NCI-H1105 (cell line): ENCODE data around the gene ACP1.

Experiments used
- DNase-seq: peaks from one replicate; lab custom pipeline; 2025; lab: John Stamatoyannopoulos, UW

The ACP1 gene

GRCh38 chr2:255195-255594 is 9.6 kb upstream of the ACP1 start:
- no peak for DNase-seq

DNA sequence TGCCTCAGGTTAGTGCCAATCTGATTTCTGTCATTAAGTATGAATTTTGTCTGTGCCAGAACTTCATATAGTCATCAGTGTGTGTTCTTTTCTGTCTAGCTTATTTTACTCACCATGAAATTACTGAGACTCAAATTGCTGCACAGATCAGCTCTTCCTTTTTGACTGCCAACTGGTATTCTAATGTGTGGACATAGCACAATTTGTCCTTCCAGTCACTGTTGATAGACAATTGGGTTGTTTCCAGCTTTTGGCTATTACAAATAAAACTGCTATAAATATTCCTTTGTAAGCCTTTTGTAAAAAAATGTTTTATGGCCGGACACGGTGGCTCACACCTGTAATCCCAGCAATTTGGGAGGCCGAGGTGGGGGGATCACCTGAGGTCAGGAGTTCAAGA is 8.7 kb upstream of the ACP1 start:
- DNase-seq, result no peak

- no peak for DNase-seq
Observed at GRCh38 chr2:257429-257828, 7.3 kb upstream of the ACP1 start.

- DNase-seq, result no peak
Observed at GRCh38 chr2:257842-258241, 6.9 kb upstream of the ACP1 start.

- no peak for DNase-seq
Observed at GRCh38 chr2:258933-259332, 5.8 kb upstream of the ACP1 start.

DNA sequence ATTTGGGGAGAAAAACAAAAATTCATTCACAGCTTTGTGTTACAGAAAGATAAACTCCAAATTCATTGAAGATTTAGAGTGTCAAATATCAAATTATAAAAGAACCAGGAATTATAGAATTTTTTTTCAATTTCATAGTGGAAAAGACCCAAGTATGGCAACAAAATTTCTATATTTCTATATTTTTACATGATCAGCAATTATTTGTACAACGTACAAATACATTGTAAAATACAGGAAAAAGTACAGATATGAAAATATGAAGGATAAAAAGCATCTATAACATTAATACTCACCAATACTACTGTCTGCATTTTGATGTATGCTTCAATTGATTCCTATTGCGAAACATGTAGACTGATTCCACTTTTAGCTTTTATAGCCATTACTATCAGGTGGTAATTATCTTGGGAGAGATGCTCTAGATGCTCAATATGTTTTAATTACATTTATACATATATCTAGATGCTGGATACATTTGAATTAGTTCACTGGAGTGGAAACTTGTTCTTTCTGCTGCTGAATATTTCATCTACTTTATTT is 4.9 kb upstream of the ACP1 start:
- DNase-seq, result no peak

- no peak for DNase-seq
Observed at GRCh38 chr2:260507-261161, 4.1 kb upstream of the ACP1 start.

DNA sequence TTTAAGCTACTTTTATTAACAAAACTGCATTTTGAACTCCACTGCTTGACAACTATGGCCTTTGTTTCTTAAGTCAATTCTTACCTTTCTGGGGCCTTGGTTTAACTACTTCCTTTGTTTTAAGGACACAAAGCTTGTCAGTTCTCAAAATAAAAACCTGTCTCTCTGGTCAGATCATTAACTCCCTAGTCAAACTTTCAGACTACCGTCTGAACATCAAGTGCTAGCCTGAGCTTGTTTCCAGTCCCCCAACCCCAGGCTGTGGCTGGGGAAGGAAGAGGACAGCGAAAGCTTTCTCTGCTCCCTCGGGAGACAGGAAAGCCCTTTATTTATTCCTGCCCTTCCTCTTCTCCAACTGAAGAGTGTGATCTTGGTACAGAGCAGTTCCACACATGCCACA is 2.6 kb upstream of the ACP1 start:
- DNase-seq, result no peak

- no peak for DNase-seq
Observed at GRCh38 chr2:263022-263738, 1.6 kb upstream of the ACP1 start.

DNA sequence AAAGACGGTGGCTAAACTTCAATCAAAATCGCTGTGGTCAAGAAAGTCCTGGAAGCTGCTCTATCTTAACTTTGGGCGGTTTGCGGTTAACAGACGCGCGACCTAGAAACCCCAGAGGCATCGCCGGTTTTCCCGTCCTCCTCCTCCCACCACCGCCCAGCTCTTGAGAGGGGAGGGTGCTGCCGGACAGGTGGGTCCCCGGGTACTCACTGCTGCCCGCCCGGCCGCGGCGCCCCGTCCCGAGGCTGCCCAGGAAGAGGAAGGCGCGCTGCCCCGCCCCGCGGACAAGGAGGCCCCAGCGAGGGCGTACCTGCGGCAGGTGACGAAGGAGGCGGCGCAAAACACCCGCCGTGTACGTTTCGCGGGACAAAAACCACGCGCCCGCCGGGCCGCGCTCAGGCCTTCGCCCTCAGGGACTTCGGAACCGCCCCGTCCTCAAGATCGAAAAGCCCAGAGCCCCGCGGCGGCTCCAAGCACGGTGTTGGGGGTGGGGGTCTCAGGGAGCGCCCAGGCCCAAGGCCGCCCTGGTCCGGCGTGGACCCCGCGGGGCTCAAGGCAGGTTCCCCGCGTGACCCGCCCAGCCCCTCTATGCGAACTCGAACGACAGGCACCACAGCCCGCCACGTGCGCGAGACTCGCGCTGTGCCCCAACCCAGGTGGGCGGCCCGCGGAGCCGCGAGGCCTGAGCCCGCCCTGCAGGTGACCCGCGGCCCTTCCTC is 814 bp upstream of the ACP1 start, which contains the start of gene SH3YL1:
SH3YL1 (minus strand) TSS at position 259 of the 719 bp plus-strand sequence; CDS start at position 211, 48 bp downstream.
- no peak for DNase-seq

DNA sequence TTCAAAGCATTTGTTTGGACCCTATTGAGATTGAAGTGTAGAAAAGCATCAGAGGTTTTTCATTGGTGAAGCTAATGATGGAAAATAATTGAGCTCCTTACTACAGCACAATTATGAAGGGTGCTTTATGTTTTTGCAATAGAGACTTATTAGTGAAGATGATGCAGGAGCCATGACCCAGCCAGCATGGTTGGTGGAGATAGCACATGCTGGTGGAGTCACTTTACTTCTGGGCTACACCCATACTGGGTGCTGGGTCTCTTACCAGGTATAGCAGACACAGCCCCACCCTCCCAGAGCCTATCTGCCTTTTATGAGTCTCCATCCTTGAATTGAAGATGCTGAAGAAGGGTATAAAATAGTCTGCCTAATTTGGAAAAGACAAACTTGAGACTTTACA is 3.6 kb downstream of the ACP1 start:
- DNase-seq, result no peak

GRCh38 chr2:269356-270030 is 4.7 kb downstream of the ACP1 start:
- DNase-seq, result no peak

- no peak for DNase-seq
Observed at GRCh38 chr2:270861-271260, 6.1 kb downstream of the ACP1 start.

GRCh38 chr2:271917-272316 is 7.2 kb downstream of the ACP1 start:
- no peak for DNase-seq

DNA sequence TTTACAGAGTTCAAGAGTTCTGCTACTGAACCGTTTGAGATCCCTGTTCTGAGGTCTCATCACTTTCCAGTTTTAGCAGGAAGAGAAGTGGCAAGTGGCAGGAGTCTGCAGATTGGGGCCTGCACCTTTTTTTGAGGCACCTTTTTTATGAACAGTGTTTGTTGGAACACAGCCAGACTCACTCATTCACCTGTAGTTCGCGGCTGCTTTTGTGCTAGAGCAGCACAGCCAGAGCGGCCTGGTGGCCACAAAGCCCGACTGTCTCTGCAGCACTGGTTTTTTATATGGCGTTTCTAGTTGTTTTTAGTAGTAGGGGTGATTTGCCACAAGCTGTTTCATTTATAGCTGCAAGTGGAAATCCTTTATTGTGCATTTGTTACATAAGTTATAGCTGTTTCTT is 8.6 kb downstream of the ACP1 start:
- DNase-seq, result peak; percentile 74

GRCh38 chr2:274503-274902 is 9.8 kb downstream of the ACP1 start:
- no peak for DNase-seq

GRCh38 chr2:275466-275865 is 10.7 kb downstream of the ACP1 start:
- no peak for DNase-seq

GRCh38 chr2:278312-278926 is 13.7 kb downstream of the ACP1 start:
- no peak for DNase-seq

DNA sequence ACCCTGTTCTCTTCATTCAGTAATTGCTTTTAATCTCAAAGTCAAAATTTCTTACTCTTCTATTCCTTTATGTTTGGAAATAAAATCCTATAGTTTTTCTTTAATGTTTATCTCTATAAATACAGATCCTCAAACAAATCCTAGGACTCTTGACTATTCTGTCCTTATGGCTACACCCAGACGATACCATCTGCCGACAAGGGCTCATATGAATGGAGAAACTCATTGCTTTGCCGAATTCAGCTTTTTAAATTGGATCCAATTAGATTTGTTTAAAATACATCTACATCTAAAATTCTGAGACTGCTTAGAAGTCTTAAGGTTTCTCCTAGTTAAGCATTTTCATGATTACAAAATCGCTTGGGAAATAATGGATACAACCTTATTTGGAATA is 14.2 kb downstream of the ACP1 start:
- no peak for DNase-seq

GRCh38 chr2:279366-279765 is 14.6 kb downstream of the ACP1 start:
- DNase-seq, result no peak

GRCh38 chr2:279956-280649 is 15.4 kb downstream of the ACP1 start:
- no peak for DNase-seq
